A549 (cell line): Measurements from ENCODE around the gene TPRN. TPM values are rescaled to one million over a fixed set of nuclear protein-coding genes. Genes with fewer than 3 reads are reported as not detected.

ENCODE experiments used
- ATAC-seq, 2 experiments: fragments of 200-7000 bp in 1 of 2; fragments of >200 bp in 1 of 2; cut with Nextera tagmentation in 1 of 2; cut with Tn5 transposase in 1 of 2; 3 replicates each; pipeline versions ENCODE4 v1.8.0 to v1.9.1; 2018 to 2020; ENCODE audit warnings: mild to moderate bottlenecking in 1 of 2, moderate library complexity in 1 of 2
- CTCF ChIA-PET: fragments of 300-600 bp; sonication (Branson Sonifier 250); formaldehyde crosslinking; extraction: SDS; loops from one replicate; lab custom pipeline; 2021; ENCODE audit warnings: antibody characterized with exemption, inconsistent platforms; lab: Yijun Ruan, JAX
- POLR2A ChIA-PET: fragments of 350-600 bp; formaldehyde crosslinking; extraction: SDS; loops from one replicate; lab custom pipeline; 2021; ENCODE audit warnings: antibody characterized with exemption, inconsistent platforms; lab: Yijun Ruan, JAX
- DNase-seq, 2 experiments: peaks; one replicate each; pipeline versions ENCODE4 v3.0.0 to v3.0.0-alpha.2; 2011 to 2016; ENCODE audit warnings: low read depth in 1 of 2, low spot score in 1 of 2
- FAIRE-seq: peaks from 2 replicates; lab custom pipeline; 2011; peaks lifted over from hg19 to GRCh38; lab: Jason Lieb, UNC
- H3K27ac ChIP-seq, 2 experiments: fragments of >200 bp; sonication (Bioruptor Twin); formaldehyde crosslinking; 3 replicates each; pipeline ENCODE4 v1.5.1; 2016 to 2017
- H3K4me1 ChIP-seq: fragments of >200 bp; sonication (Bioruptor Twin); formaldehyde crosslinking; 3 replicates; pipeline ENCODE4 v1.6.1; 2016
- H3K4me2 ChIP-seq: fragments of >200 bp; sonication (Bioruptor Twin); formaldehyde crosslinking; 3 replicates; pipeline ENCODE4 v1.6.1; 2016
- H3K4me3 ChIP-seq: fragments of >200 bp; sonication (Bioruptor Twin); formaldehyde crosslinking; 3 replicates; pipeline ENCODE4 v1.5.1; 2016
- H3K9me3 ChIP-seq: fragments of >200 bp; sonication (Bioruptor Twin); formaldehyde crosslinking; 3 replicates; pipeline ENCODE4 v1.6.1; 2016
- CBX2 ChIP-seq: fragments of 200-600 bp; sonication (generic); IDR thresholded peaks from 2 replicates; pipeline ENCODE4 v1.6.1; 2016; ENCODE audit warnings: low read depth, mild to moderate bottlenecking, borderline replicate concordance
- CBX8 ChIP-seq: fragments of 200-600 bp; sonication (generic); IDR thresholded peaks from 2 replicates; pipeline ENCODE4 v1.6.1; 2016
- CHD4 ChIP-seq: fragments of 200-600 bp; sonication (generic); IDR thresholded peaks from 2 replicates; pipeline ENCODE4 v1.6.1; 2016; ENCODE audit warnings: antibody characterized with exemption, mild to moderate bottlenecking, borderline replicate concordance
- E2F6 ChIP-seq: IDR thresholded peaks from 2 replicates; pipeline ENCODE4 v1.6.1; 2012; ENCODE audit warnings: low read depth, borderline replicate concordance
- EHF ChIP-seq: fragments of 250-450 bp; sonication (Bioruptor Pico); IDR thresholded peaks from 2 replicates; pipeline ENCODE4 v1.5.0; 2020; ENCODE audit warnings: mild to moderate bottlenecking
- ELK1 ChIP-seq: fragments of 150-350 bp; IDR thresholded peaks from 2 replicates; pipeline ENCODE4 v1.6.1; 2014; ENCODE audit warnings: low read depth, mild to moderate bottlenecking, low read length
- EP300 ChIP-seq, 2 experiments: fragments of >200 bp; sonication (Bioruptor Twin); formaldehyde crosslinking; IDR thresholded peaks; 2 replicates in 1 of 2; 3 replicates in 1 of 2; pipeline ENCODE4 v1.6.1; 2016 to 2017
- FOSB ChIP-seq: fragments of 250-450 bp; sonication (Bioruptor Pico); IDR thresholded peaks from 2 replicates; pipeline ENCODE4 v1.5.0; 2020; ENCODE audit warnings: mild to moderate bottlenecking, moderate library complexity
- FOXS1 ChIP-seq: fragments of 250-450 bp; sonication (Bioruptor Pico); IDR thresholded peaks from 2 replicates; pipeline ENCODE4 v1.5.0; 2020; ENCODE audit warnings: mild to moderate bottlenecking, moderate library complexity
- HEYL ChIP-seq: fragments of 250-450 bp; sonication (Bioruptor Pico); IDR thresholded peaks from 2 replicates; pipeline ENCODE4 v1.8.0; 2021; ENCODE audit warnings: mild to moderate bottlenecking, moderate library complexity
- HOXA7 ChIP-seq: fragments of 250-450 bp; sonication (Bioruptor Pico); IDR thresholded peaks from 2 replicates; pipeline ENCODE4 v1.5.0; 2020; ENCODE audit warnings: mild to moderate bottlenecking, moderate library complexity
- HOXB5 ChIP-seq: fragments of 250-450 bp; sonication (Bioruptor Pico); IDR thresholded peaks from 2 replicates; pipeline ENCODE4 v1.5.0; 2020; ENCODE audit warnings: mild to moderate bottlenecking, moderate library complexity
- JUN ChIP-seq, 2 experiments: fragments of >200 bp; sonication (Bioruptor Twin); formaldehyde crosslinking; IDR thresholded peaks; 2 replicates in 1 of 2; 3 replicates in 1 of 2; pipeline ENCODE4 v1.6.1; 2016 to 2017
- MAZ ChIP-seq: fragments of 150-350 bp; IDR thresholded peaks from 2 replicates; pipeline ENCODE4 v1.6.1; 2014; ENCODE audit warnings: antibody characterized with exemption, low read depth, low read length, borderline replicate concordance
- MYC ChIP-seq: IDR thresholded peaks from 2 replicates; pipeline ENCODE4 v1.6.1; 2012; ENCODE audit warnings: mild to moderate bottlenecking, inconsistent platforms, low read length, improper control_type of control experiment, borderline replicate concordance
- NPAS2 ChIP-seq: fragments of 250-450 bp; sonication (Bioruptor Pico); IDR thresholded peaks from 2 replicates; pipeline ENCODE4 v1.8.0; 2022; ENCODE audit warnings: mild to moderate bottlenecking, moderate library complexity, borderline replicate concordance
- PHF8 ChIP-seq: fragments of 200-600 bp; sonication (generic); IDR thresholded peaks from 2 replicates; pipeline ENCODE4 v1.6.1; 2016; ENCODE audit warnings: low read depth, mild to moderate bottlenecking, antibody characterized with exemption, moderate library complexity, borderline replicate concordance
- POLR2A ChIP-seq: IDR thresholded peaks from 2 replicates; pipeline ENCODE4 v1.6.1; 2012; ENCODE audit warnings: mild to moderate bottlenecking, low read length
- POLR2AphosphoS2 ChIP-seq: conservative IDR thresholded peaks from 2 replicates; pipeline ENCODE4 v1.6.1; 2012; ENCODE audit warnings: low read length, improper control_type of control experiment, inconsistent platforms
- RAD21 ChIP-seq, 2 experiments: fragments of >200 bp in 1 of 2; sonication (Bioruptor Twin) in 1 of 2; formaldehyde crosslinking in 1 of 2; IDR thresholded peaks in 1 of 2; conservative IDR thresholded peaks in 1 of 2; 2 replicates in 1 of 2; 3 replicates in 1 of 2; pipeline ENCODE4 v1.6.1; 2012 to 2018; ENCODE audit warnings: inconsistent platforms in 1 of 2
- RFX5 ChIP-seq: fragments of 450-650 bp; IDR thresholded peaks from 2 replicates; pipeline ENCODE4 v1.7.1; 2014; ENCODE audit warnings: antibody characterized with exemption, mild to moderate bottlenecking, moderate library complexity
- TP53 ChIP-seq: fragments of 250-450 bp; sonication (Bioruptor Pico); IDR thresholded peaks from 2 replicates; pipeline ENCODE4 v1.5.0; 2021; ENCODE audit warnings: mild to moderate bottlenecking, moderate library complexity
- ZFP36 ChIP-seq: fragments of 450-650 bp; IDR thresholded peaks from 2 replicates; pipeline ENCODE4 v1.6.1; 2014; ENCODE audit warnings: borderline replicate concordance; ENCODE audit not compliant: partially characterized antibody
- ZNF302 ChIP-seq: fragments of 250-450 bp; sonication (Bioruptor Pico); IDR thresholded peaks from 2 replicates; pipeline ENCODE4 v1.9.0; 2021; ENCODE audit warnings: inconsistent platforms, mild to moderate bottlenecking, moderate library complexity
- ZSCAN20 ChIP-seq: fragments of 250-450 bp; sonication (Bioruptor Pico); IDR thresholded peaks from 2 replicates; pipeline ENCODE4 v1.8.0; 2022; ENCODE audit warnings: mild to moderate bottlenecking, moderate library complexity
- WGBS: methylation state at CpG from one replicate; pipeline ENCODE4 v1.1.6; 2017; ENCODE audit errors: missing lambda C conversion rate; 5-methylcytosine and 5-hydroxymethylcytosine counted together
- polyA plus RNA-seq, 4 experiments: library from polyadenylated mRNA; depleted of rRNA in 3 of 4; stranded (reverse); fragments of >200 nt; fragmentation: RNase III in 1 of 4; extraction: RNeasy Plus Mini Kit Qiagen cat#74134 plus additional on column Dnase treatment in 1 of 4; gene quantifications; 2 replicates in 3 of 4; 3 replicates in 1 of 4; pipeline ENCODE4 v1.2.3, GENCODE V29; 2011 to 2017
- TF ChIP-seq, protein P1 (sequence below): fragments of >200 bp; sonication (Bioruptor Twin); formaldehyde crosslinking; IDR thresholded peaks from 3 replicates; pipeline ENCODE4 v1.5.1; 2016

TPRN gene
- polyA plus RNA-seq, 2 of the 4 experiments (the other 2 are of a cell fraction): 2.1 to 6.5 TPM

DNA sequence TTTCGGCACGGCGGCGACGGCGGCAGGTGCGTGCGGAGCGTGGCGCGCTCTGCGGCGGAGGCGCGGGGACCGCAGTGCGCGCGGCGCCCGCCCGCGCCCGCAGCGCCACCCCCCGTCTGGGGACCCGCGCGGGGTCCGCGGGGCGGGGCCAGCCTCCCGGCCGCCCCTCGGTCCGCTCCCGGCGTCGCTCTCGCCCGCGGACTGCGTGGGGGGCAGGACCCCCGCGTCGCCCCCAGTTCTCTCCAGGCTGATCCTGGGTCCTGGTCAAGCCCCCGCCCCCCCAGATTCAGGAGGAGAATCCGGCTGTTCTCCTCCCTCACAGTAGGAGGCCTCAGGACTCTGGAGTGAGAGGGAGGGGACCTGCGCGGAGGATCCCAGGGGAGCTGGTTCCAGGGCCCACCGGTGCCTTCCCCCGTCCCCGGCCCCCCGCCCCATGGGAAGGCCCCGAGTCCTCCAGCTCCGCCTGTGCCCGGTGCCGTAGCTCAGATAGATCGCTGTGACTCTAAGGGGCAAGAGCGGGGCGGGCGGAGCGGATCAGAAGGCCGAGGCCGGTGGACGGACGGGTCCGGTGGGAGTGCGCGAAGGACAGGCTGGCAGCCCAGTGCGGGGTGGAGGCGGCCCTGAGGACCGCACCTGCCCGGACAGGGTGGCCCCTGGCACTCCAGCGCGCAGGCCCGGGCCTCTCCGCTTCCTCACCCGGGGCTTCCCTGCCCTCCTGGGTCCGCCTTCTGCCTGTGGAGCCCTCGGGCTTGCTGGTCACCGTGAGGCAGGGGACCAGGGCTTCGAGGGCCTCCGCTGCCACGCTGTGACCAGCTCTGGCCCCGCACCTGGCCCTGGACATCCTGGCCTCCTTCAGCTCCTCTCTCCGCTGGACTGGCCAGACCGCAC is 21.9 kb upstream of the TPRN start, which contains the start of gene RNF208:
TSS of gene RNF208 (minus strand) at position 51 of the 888 bp plus-strand sequence. CDS start 1,028 bp downstream, outside the sequence.
- ChIA-PET POLR2A (interaction anchor here (0.6 to 3.5 kb wide), 14 partner anchors 13 to 375 kb away, joined by 3 to 37 read pairs (median 6); partner anchors contain the start of genes ANAPC2, SSNA1, TOR4A and TPRN), CTCF (interaction anchor here (0.7 to 10.1 kb wide), 11 partner anchors 12 to 193 kb away, joined by 3 to 113 read pairs (median 7); partner anchors contain the start of genes ANAPC2, NPDC1, SSNA1 and TUBB4B)
- H3K27ac ChIP-seq: peak within 1 kb of the TSS; percentile 89 to 93

DNA sequence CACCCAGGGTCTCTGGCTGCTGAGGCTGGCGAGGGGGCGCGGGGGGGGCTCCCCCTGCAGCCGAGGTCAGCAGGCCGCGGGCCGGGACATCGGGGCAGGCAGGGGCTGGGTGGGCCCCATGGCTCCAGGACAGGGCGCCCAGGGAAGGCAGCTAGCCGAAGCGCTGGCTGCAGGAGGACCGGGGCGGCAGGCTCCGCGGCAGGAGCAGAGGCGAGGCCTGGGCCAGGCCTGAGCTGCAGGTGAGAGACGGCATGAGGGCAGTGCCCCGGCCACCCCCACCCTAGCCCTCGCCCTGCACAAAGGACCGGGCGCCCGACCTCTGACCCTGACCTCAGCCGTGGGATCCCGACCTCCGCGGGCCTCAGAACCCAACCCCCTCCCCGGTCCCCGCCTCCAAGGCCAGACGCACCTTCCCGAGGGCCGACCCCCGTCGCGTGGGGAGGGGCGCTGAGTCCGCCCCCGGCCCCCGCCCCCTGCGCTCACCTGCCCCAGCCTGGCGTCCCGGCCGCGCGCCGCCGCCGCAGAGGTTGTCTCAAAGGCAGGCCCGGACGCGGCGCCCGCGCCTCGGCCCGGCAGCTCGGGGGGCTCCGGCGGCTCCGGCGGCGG is 21.1 kb upstream of the TPRN start:
- CTCF ChIA-PET: interaction anchor here (2.2 to 10.1 kb wide), 4 partner anchors 15 to 175 kb away, joined by 5 to 113 read pairs (median 76); partner anchors contain the start of genes ANAPC2, NPDC1, SSNA1 and TUBB4B
- peak overlapping the region; percentile 28 for H3K4me3 ChIP-seq
- 61% methylated on average over 17 of the region's 61 CpGs for WGBS
- H3K4me1 ChIP-seq: peaks cover 64% of the 10 kb centered on the region
- POLR2A ChIA-PET: interaction anchor here (1.4 kb wide), 1 partner anchor 19 kb away, joined by 4 read pairs; no protein-coding TSS in a partner anchor
- no peak for FAIRE-seq
- H3K27ac ChIP-seq: peak overlapping the region; percentile 29 to 89; a peak in 4 of 6 replicates
- peak overlapping the region; percentile 82 for H3K4me2 ChIP-seq
- TF ChIP-seq ZSCAN20: no peak
- TF ChIP-seq RAD21 (conservative IDR thresholded peaks at IDR 0.05 in 1 of 2, IDR thresholded peaks at IDR 0.05 in 1 of 2): no peak
- TF ChIP-seq ZFP36: no peak
- TF ChIP-seq HOXB5: no peak
- no peak for TF ChIP-seq EP300 (IDR thresholded peaks at IDR 0.05)
- no peak for TF ChIP-seq EHF (CRISPR knock-in tag)
- TF ChIP-seq FOXS1 (CRISPR knock-in tag): no peak
- no peak for TF ChIP-seq JUN (IDR thresholded peaks at IDR 0.05)
- TF ChIP-seq ELK1: no peak
- TF ChIP-seq CBX8: no peak
- TF ChIP-seq FOSB (CRISPR knock-in tag): no peak
- no peak for TF ChIP-seq POLR2AphosphoS2
- TF ChIP-seq, protein P1, sequence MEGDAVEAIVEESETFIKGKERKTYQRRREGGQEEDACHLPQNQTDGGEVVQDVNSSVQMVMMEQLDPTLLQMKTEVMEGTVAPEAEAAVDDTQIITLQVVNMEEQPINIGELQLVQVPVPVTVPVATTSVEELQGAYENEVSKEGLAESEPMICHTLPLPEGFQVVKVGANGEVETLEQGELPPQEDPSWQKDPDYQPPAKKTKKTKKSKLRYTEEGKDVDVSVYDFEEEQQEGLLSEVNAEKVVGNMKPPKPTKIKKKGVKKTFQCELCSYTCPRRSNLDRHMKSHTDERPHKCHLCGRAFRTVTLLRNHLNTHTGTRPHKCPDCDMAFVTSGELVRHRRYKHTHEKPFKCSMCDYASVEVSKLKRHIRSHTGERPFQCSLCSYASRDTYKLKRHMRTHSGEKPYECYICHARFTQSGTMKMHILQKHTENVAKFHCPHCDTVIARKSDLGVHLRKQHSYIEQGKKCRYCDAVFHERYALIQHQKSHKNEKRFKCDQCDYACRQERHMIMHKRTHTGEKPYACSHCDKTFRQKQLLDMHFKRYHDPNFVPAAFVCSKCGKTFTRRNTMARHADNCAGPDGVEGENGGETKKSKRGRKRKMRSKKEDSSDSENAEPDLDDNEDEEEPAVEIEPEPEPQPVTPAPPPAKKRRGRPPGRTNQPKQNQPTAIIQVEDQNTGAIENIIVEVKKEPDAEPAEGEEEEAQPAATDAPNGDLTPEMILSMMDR: no peak
- no peak for TF ChIP-seq RFX5
- no peak for TF ChIP-seq CHD4
- no peak for TF ChIP-seq CBX2
- TF ChIP-seq ZNF302 (CRISPR knock-in tag): no peak
- TF ChIP-seq MAZ: no peak
- TF ChIP-seq HOXA7 (CRISPR knock-in tag): no peak
- no peak for TF ChIP-seq TP53
- TF ChIP-seq, all 56 proteins: peak for 0
- ATAC-seq (no peak), DNase-seq (no peak)
- H3K9me3 ChIP-seq: no peaks in the 10 kb centered on the region

More for the DNA sequence above, 21.9 kb upstream of the TPRN start, which contains the start of gene RNF208:
- ATAC-seq (peak; percentile 0; a peak in 3 of 6 replicates), FAIRE-seq (no peak)
- 91% methylated on average over 71 of the region's 88 CpGs for WGBS
- no peak for TF ChIP-seq ZFP36
- TF ChIP-seq PHF8: no peak
- no peak for TF ChIP-seq CHD4
- TF ChIP-seq RAD21 (conservative IDR thresholded peaks at IDR 0.05 in 1 of 2, IDR thresholded peaks at IDR 0.05 in 1 of 2): no peak
- TF ChIP-seq HEYL: no peak
- no peak for TF ChIP-seq POLR2A
- no peak for TF ChIP-seq NPAS2 (CRISPR knock-in tag)
- no peak for TF ChIP-seq MYC
- no peak for TF ChIP-seq E2F6
- TF ChIP-seq JUN (IDR thresholded peaks at IDR 0.05): no peak
- TF ChIP-seq POLR2AphosphoS2: no peak
- TF ChIP-seq, all 56 proteins: peak for 0
- Histone ChIP-seq H3K4me1 (peaks cover 64% of the 10 kb centered on the region), H3K4me3 (peak within 1 kb of the TSS; percentile 72), H3K9me3 (no peaks in the 10 kb centered on the region), H3K4me2 (peak within 1 kb of the TSS; percentile 82)
- no peak for DNase-seq
